ENCODE results near the gene ZBTB21. TPM values are rescaled to one million over a fixed set of nuclear protein-coding genes. Genes with fewer than 3 reads are reported as not detected.

ZBTB21 gene
- total RNA-seq, 1 donor from 2014 or later: 25.3 TPM

DNA sequence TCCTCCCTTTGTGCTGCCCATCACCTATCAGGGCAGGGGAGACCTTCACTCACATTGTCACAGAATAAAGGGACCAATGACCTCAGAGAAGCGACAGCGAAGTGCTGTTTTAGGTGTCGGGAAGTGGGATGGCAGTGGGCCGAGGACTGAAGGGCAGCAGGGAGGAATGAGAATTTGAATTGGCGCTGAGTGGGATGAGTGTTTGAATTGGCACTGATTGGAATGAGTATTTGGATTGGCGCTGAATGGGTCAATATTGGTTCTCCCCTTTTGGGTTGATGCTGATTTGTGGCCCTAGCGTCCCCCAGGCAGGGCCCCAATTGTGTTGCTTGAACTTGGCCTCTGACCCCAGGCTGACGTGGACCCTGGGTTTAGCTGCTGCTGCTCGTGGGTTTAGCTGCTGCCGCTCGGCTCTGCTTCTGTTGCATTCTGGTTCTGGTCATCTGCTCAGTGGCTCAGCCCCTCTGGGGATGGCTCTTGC is 48.5 kb upstream of the ZBTB21 start:
- peak overlapping the region; percentile 70 for H3K27ac Mint-ChIP-seq
- no peaks in the 10 kb centered on the region for H3K9me3 ChIP-seq (ENCODE audit: low read depth)
- H3K27me3 Mint-ChIP-seq (ENCODE audit: insufficient read depth, low read depth): peaks cover 5% of the 10 kb centered on the region
- peaks cover 6% of the 10 kb centered on the region for H3K9me3 Mint-ChIP-seq
- H2AFZ ChIP-seq (replicated peaks): no peak overlapping the region
- peaks cover 12% of the 10 kb centered on the region for H3K4me1 ChIP-seq
- no peak overlapping the region for H3K4me3 ChIP-seq
- H3K4me3 Mint-ChIP-seq: no peak overlapping the region
- no peaks in the 10 kb centered on the region for H3K36me3 ChIP-seq
- no peak overlapping the region for H3K4me2 ChIP-seq
- H3K9ac ChIP-seq: no peak overlapping the region
- no peak overlapping the region for H3K27ac ChIP-seq
- no peak for DNase-seq (ENCODE audit: low spot score)
- H3K36me3 Mint-ChIP-seq: no peaks in the 10 kb centered on the region
- TF ChIP-seq EZH2phosphoT487 (IDR thresholded peaks at IDR 0.05): no peak
- no peaks in the 10 kb centered on the region for H3K79me2 ChIP-seq (ENCODE audit: low read depth)
- H3F3A ChIP-seq (ENCODE audit: low read depth): no peaks in the 10 kb centered on the region
- H3K4me1 Mint-ChIP-seq: peaks cover 32% of the 10 kb centered on the region
- no peaks in the 10 kb centered on the region for H3K27me3 ChIP-seq
- no peaks in the 10 kb centered on the region for H4K20me1 ChIP-seq (ENCODE audit: low read depth)

DNA sequence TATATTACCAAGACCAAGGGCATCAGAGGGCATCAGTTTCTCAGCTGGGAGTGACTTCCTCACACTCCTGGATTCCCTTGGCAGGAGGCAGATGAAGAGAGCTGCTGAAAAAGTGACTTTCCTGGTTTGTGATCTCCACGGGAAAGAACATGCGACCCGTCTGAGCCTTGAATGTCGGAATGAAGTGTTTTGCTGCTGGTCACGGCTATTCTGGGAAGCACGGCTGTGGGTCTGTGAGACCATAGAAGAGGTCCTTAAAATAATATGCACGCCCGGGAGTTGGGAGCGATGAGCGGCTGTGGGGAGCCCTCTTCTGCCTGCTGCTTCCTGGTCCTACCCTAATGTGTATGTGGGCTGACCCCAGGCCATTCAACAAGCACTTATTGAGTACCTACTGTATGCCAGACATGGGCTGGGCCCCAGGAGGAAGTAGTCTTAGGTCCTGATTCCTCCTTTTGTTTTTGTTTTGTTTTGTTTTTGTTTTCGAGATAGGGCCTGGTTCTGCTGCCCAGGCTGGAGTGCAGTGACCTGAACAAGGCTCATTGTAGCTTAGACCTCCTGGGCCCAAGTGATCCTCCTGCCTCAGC is 47.8 kb upstream of the ZBTB21 start:
- Histone ChIP-seq H3K4me1 (peaks cover 5% of the 10 kb centered on the region), H3K9ac (no peak overlapping the region), H2AFZ (replicated peaks) (no peak overlapping the region), H3F3A (ENCODE audit: low read depth) (no peaks in the 10 kb centered on the region), H3K36me3 (no peaks in the 10 kb centered on the region), H4K20me1 (ENCODE audit: low read depth) (no peaks in the 10 kb centered on the region), H3K9me3 (ENCODE audit: low read depth) (no peaks in the 10 kb centered on the region), H3K79me2 (ENCODE audit: low read depth) (no peaks in the 10 kb centered on the region), H3K4me3 (no peak overlapping the region), H3K27ac (no peak overlapping the region), H3K27me3 (no peaks in the 10 kb centered on the region), H3K4me2 (no peak overlapping the region)
- Mint-ChIP-seq H3K27me3 (ENCODE audit: insufficient read depth, low read depth) (peaks cover 4% of the 10 kb centered on the region), H3K4me1 (peaks cover 25% of the 10 kb centered on the region), H3K27ac (no peak overlapping the region), H3K36me3 (no peaks in the 10 kb centered on the region), H3K9me3 (peaks cover 11% of the 10 kb centered on the region), H3K4me3 (no peak overlapping the region)
- DNase-seq (ENCODE audit: low spot score): no peak
- TF ChIP-seq EZH2 (IDR thresholded peaks at IDR 0.05) (no peak), CTCF (IDR thresholded peaks at IDR 0.05) (no peak), EZH2phosphoT487 (IDR thresholded peaks at IDR 0.05) (no peak)

DNA sequence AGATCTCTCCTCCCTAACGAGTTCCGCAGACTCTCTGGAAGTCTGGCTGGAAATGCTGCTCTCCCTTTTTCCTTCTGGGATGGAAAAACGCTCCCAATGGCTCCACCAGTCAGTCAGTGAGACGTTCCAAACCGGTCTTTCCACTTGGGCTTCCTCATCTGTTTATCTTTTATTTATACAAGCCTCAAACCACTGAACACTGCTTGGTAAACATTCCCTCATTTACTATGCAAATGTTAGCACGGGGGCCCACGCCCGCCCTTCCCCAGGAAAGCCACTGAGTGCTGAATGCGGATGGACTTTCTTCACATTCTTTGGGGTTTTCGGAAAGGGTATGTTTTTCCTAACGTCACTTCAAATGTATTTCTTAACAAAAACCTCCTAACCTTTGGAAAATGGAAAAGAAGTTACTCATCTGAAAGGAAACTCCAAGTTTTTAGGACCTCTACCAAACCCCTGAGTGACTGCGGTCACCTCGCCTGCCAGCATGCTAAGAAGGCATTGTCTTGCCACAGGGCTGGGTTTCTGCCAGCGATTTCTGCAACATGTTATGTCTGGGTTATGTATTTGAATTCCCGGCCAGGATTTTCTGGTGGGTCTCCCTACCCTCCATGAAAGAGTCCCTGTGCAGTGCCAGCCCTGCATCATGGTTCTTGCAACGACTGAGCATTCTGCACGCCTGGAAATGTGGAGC is 47.0 kb upstream of the ZBTB21 start:
- Histone ChIP-seq H3K36me3 (no peaks in the 10 kb centered on the region), H3F3A (ENCODE audit: low read depth) (no peaks in the 10 kb centered on the region), H3K79me2 (ENCODE audit: low read depth) (no peaks in the 10 kb centered on the region), H3K4me2 (no peak overlapping the region), H4K20me1 (ENCODE audit: low read depth) (no peaks in the 10 kb centered on the region), H3K27ac (no peak overlapping the region), H3K4me1 (no peaks in the 10 kb centered on the region), H3K27me3 (no peaks in the 10 kb centered on the region), H3K9me3 (ENCODE audit: low read depth) (no peaks in the 10 kb centered on the region), H2AFZ (replicated peaks) (no peak overlapping the region), H3K4me3 (no peak overlapping the region), H3K9ac (no peak overlapping the region)
- H3K27me3 Mint-ChIP-seq (ENCODE audit: insufficient read depth, low read depth): peaks cover 2% of the 10 kb centered on the region
- H3K36me3 Mint-ChIP-seq: no peaks in the 10 kb centered on the region
- H3K27ac Mint-ChIP-seq: peak overlapping the region; percentile 23
- H3K4me3 Mint-ChIP-seq: no peak overlapping the region
- peaks cover 12% of the 10 kb centered on the region for H3K9me3 Mint-ChIP-seq
- TF ChIP-seq EZH2phosphoT487 (IDR thresholded peaks at IDR 0.05): no peak
- TF ChIP-seq CTCF (IDR thresholded peaks at IDR 0.05): no peak
- TF ChIP-seq EZH2 (IDR thresholded peaks at IDR 0.05): no peak
- peaks cover 18% of the 10 kb centered on the region for H3K4me1 Mint-ChIP-seq
- no peak for DNase-seq (ENCODE audit: low spot score)

GRCh38 chr21:42056468-42056867 is 46.3 kb upstream of the ZBTB21 start:
- Mint-ChIP-seq H3K36me3 (no peaks in the 10 kb centered on the region), H3K4me1 (peaks cover 14% of the 10 kb centered on the region), H3K27ac (no peak overlapping the region), H3K9me3 (peaks cover 12% of the 10 kb centered on the region), H3K4me3 (no peak overlapping the region), H3K27me3 (ENCODE audit: insufficient read depth, low read depth) (peaks cover 5% of the 10 kb centered on the region)
- no peaks in the 10 kb centered on the region for H3K4me1 ChIP-seq
- H4K20me1 ChIP-seq (ENCODE audit: low read depth): no peaks in the 10 kb centered on the region
- no peaks in the 10 kb centered on the region for H3K79me2 ChIP-seq (ENCODE audit: low read depth)
- H2AFZ ChIP-seq (replicated peaks): no peak overlapping the region
- TF ChIP-seq EZH2phosphoT487 (IDR thresholded peaks at IDR 0.05) (no peak), EZH2 (IDR thresholded peaks at IDR 0.05) (no peak), CTCF (IDR thresholded peaks at IDR 0.05) (no peak)
- no peaks in the 10 kb centered on the region for H3F3A ChIP-seq (ENCODE audit: low read depth)
- no peak overlapping the region for H3K4me2 ChIP-seq
- no peak overlapping the region for H3K27ac ChIP-seq
- no peak for DNase-seq (ENCODE audit: low spot score)
- H3K36me3 ChIP-seq: no peaks in the 10 kb centered on the region
- H3K9me3 ChIP-seq (ENCODE audit: low read depth): no peaks in the 10 kb centered on the region
- no peak overlapping the region for H3K4me3 ChIP-seq
- no peak overlapping the region for H3K9ac ChIP-seq
- H3K27me3 ChIP-seq: no peaks in the 10 kb centered on the region

Data from neural progenitor cell (in vitro differentiated cells).